Measurements from ENCODE around the gene OR2T29.
"Not testable (repeated sequence)": the region's sequence is repeated elsewhere in the genome, so short reads cannot be mapped to it uniquely, and the experiment has no call there.

GRCh38 chr1:248569049-248569448, 6.5 kb upstream of the OR2T29 start:
- TF ChIP-seq, protein P1, sequence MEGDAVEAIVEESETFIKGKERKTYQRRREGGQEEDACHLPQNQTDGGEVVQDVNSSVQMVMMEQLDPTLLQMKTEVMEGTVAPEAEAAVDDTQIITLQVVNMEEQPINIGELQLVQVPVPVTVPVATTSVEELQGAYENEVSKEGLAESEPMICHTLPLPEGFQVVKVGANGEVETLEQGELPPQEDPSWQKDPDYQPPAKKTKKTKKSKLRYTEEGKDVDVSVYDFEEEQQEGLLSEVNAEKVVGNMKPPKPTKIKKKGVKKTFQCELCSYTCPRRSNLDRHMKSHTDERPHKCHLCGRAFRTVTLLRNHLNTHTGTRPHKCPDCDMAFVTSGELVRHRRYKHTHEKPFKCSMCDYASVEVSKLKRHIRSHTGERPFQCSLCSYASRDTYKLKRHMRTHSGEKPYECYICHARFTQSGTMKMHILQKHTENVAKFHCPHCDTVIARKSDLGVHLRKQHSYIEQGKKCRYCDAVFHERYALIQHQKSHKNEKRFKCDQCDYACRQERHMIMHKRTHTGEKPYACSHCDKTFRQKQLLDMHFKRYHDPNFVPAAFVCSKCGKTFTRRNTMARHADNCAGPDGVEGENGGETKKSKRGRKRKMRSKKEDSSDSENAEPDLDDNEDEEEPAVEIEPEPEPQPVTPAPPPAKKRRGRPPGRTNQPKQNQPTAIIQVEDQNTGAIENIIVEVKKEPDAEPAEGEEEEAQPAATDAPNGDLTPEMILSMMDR (conservative IDR thresholded peaks at IDR 0.05; ENCODE audit: low read depth in 2 of 2): not testable (repeated sequence)
- not testable (repeated sequence) for TF ChIP-seq EZH2 (IDR thresholded peaks at IDR 0.05; ENCODE audit: low read depth, unreplicated experiment); EZH2phosphoT487 (IDR thresholded peaks at IDR 0.05; ENCODE audit: unreplicated experiment); POLR2AphosphoS5 (IDR thresholded peaks at IDR 0.05; ENCODE audit: low read depth); STAT1 (IDR thresholded peaks at IDR 0.05; ENCODE audit: unreplicated experiment); CREB1 (CRISPR knock-in tag; IDR thresholded peaks at IDR 0.05; ENCODE audit: low read depth); ZNF114 (CRISPR knock-in tag; IDR thresholded peaks at IDR 0.05); NANOG (IDR thresholded peaks at IDR 0.05; ENCODE audit: borderline replicate concordance); JUNB (IDR thresholded peaks at IDR 0.05; ENCODE audit: unreplicated experiment); ZNF331 (CRISPR knock-in tag; IDR thresholded peaks at IDR 0.05; ENCODE audit: low read depth)
- TF ChIP-seq, protein P2, sequence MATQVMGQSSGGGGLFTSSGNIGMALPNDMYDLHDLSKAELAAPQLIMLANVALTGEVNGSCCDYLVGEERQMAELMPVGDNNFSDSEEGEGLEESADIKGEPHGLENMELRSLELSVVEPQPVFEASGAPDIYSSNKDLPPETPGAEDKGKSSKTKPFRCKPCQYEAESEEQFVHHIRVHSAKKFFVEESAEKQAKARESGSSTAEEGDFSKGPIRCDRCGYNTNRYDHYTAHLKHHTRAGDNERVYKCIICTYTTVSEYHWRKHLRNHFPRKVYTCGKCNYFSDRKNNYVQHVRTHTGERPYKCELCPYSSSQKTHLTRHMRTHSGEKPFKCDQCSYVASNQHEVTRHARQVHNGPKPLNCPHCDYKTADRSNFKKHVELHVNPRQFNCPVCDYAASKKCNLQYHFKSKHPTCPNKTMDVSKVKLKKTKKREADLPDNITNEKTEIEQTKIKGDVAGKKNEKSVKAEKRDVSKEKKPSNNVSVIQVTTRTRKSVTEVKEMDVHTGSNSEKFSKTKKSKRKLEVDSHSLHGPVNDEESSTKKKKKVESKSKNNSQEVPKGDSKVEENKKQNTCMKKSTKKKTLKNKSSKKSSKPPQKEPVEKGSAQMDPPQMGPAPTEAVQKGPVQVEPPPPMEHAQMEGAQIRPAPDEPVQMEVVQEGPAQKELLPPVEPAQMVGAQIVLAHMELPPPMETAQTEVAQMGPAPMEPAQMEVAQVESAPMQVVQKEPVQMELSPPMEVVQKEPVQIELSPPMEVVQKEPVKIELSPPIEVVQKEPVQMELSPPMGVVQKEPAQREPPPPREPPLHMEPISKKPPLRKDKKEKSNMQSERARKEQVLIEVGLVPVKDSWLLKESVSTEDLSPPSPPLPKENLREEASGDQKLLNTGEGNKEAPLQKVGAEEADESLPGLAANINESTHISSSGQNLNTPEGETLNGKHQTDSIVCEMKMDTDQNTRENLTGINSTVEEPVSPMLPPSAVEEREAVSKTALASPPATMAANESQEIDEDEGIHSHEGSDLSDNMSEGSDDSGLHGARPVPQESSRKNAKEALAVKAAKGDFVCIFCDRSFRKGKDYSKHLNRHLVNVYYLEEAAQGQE (IDR thresholded peaks at IDR 0.05; ENCODE audit: unreplicated experiment): not testable (repeated sequence)
- TF ChIP-seq, protein P3, sequence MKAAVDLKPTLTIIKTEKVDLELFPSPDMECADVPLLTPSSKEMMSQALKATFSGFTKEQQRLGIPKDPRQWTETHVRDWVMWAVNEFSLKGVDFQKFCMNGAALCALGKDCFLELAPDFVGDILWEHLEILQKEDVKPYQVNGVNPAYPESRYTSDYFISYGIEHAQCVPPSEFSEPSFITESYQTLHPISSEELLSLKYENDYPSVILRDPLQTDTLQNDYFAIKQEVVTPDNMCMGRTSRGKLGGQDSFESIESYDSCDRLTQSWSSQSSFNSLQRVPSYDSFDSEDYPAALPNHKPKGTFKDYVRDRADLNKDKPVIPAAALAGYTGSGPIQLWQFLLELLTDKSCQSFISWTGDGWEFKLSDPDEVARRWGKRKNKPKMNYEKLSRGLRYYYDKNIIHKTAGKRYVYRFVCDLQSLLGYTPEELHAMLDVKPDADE (IDR thresholded peaks at IDR 0.05): not testable (repeated sequence)

All from GM23338 (cell line).